ENCODE results near the gene KIRREL3.

GRCh38 chr11:126816645-126817044, 183.9 kb downstream of the KIRREL3 start:
- TF ChIP-seq YY1 (IDR thresholded peaks at IDR 0.05; ENCODE audit: insufficient read depth, insufficient read length) (no peak), ZNF274 (IDR thresholded peaks at IDR 0.05; ENCODE audit: low read depth, low read length) (no peak)

Measured in NT2/D1 (cell line).